WTC11 (cell line): ENCODE measurements around the gene GIPR. TPM values are rescaled to one million over a fixed set of nuclear protein-coding genes. Genes with fewer than 3 reads are reported as not detected.

Source experiments
- AFF4 ChIP-seq: sonication (generic); formaldehyde crosslinking; IDR thresholded peaks from 2 replicates; pipeline ENCODE4 v1.8.1; 2023; ENCODE audit warnings: mild to moderate bottlenecking, missing genetic modification reagents, borderline replicate concordance
- ARID4B ChIP-seq: sonication (generic); formaldehyde crosslinking; IDR thresholded peaks from 2 replicates; pipeline ENCODE4 v1.8.0; 2023; ENCODE audit warnings: missing genetic modification reagents, mild to moderate bottlenecking, borderline replicate concordance
- EMX1 ChIP-seq: fragments of 250-450 bp; sonication (Bioruptor Pico); IDR thresholded peaks from 2 replicates; pipeline ENCODE4 v1.8.0; 2021; ENCODE audit warnings: mild to moderate bottlenecking
- KAT7 ChIP-seq: sonication (generic); formaldehyde crosslinking; IDR thresholded peaks from 2 replicates; pipeline ENCODE4 v1.8.1; 2023; ENCODE audit warnings: missing genetic modification reagents, mild to moderate bottlenecking, borderline replicate concordance
- SMAD4 ChIP-seq: sonication (generic); formaldehyde crosslinking; IDR thresholded peaks from 2 replicates; pipeline ENCODE4 v1.8.0; 2022; ENCODE audit warnings: mild to moderate bottlenecking, missing genetic modification reagents
- USF2 ChIP-seq: sonication (generic); formaldehyde crosslinking; IDR thresholded peaks from 2 replicates; pipeline ENCODE4 v1.8.1; 2023; ENCODE audit warnings: mild to moderate bottlenecking, missing genetic modification reagents, moderate library complexity
- ZNF121 ChIP-seq: sonication (generic); formaldehyde crosslinking; IDR thresholded peaks from 2 replicates; pipeline ENCODE4 v1.8.0; 2023; ENCODE audit warnings: missing genetic modification reagents
- ZNF232 ChIP-seq: sonication (generic); formaldehyde crosslinking; IDR thresholded peaks from 2 replicates; pipeline ENCODE4 v1.8.0; 2022; ENCODE audit warnings: mild to moderate bottlenecking, missing genetic modification reagents
- ZNF512 ChIP-seq: sonication (generic); formaldehyde crosslinking; IDR thresholded peaks from 2 replicates; pipeline ENCODE4 v1.8.1; 2022; ENCODE audit warnings: missing genetic modification reagents, borderline replicate concordance
- total RNA-seq: library from RNA; stranded (reverse); gene quantifications from 3 replicates; pipeline ENCODE4 v1.2.3, GENCODE V29; 2021
- TF ChIP-seq, protein P1 (sequence below): sonication (generic); formaldehyde crosslinking; IDR thresholded peaks from 2 replicates; pipeline ENCODE4 v1.8.1; 2022; ENCODE audit warnings: low read depth, missing genetic modification reagents, borderline replicate concordance
- TF ChIP-seq, protein P2 (sequence below): sonication (generic); formaldehyde crosslinking; IDR thresholded peaks from 2 replicates; pipeline ENCODE4 v1.8.1; 2023; ENCODE audit warnings: mild to moderate bottlenecking, moderate library complexity, missing genetic modification reagents
- TF ChIP-seq, protein P3 (sequence below): sonication (generic); formaldehyde crosslinking; IDR thresholded peaks from 2 replicates; pipeline ENCODE4 v1.8.0; 2023; ENCODE audit warnings: mild to moderate bottlenecking, missing genetic modification reagents
- TF ChIP-seq, protein P4 (sequence below): sonication (generic); formaldehyde crosslinking; IDR thresholded peaks from 2 replicates; pipeline ENCODE4 v1.8.0; 2022; ENCODE audit warnings: missing genetic modification reagents

The GIPR gene
- total RNA-seq, 1 experiment from 2014 or later = 1.8 TPM

DNA sequence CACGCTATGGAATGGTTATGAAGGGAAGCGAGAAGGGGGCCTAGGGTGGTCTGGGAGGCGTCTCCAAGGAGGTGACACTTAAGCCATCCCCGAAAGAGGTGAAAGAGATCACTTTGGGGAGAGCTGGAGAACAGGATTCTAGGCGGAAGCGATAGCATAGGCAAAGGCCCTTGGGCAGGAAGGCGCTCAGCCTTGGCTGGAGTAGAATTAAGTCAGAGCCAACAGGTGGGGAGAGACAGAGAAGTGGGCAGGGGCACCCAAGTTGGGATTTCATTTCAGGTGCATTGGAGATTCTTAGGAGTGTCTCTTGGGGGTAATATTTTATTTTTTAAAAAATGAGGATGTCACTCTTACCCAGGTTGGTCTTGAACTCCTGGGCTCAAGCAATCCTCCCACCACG is 14.1 kb downstream of the GIPR start (continued):
- TF ChIP-seq AFF4 (CRISPR knock-in tag) = no peak
- TF ChIP-seq, protein P1, sequence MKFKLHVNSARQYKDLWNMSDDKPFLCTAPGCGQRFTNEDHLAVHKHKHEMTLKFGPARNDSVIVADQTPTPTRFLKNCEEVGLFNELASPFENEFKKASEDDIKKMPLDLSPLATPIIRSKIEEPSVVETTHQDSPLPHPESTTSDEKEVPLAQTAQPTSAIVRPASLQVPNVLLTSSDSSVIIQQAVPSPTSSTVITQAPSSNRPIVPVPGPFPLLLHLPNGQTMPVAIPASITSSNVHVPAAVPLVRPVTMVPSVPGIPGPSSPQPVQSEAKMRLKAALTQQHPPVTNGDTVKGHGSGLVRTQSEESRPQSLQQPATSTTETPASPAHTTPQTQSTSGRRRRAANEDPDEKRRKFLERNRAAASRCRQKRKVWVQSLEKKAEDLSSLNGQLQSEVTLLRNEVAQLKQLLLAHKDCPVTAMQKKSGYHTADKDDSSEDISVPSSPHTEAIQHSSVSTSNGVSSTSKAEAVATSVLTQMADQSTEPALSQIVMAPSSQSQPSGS (CRISPR knock-in tag) = no peak
- TF ChIP-seq, protein P2, sequence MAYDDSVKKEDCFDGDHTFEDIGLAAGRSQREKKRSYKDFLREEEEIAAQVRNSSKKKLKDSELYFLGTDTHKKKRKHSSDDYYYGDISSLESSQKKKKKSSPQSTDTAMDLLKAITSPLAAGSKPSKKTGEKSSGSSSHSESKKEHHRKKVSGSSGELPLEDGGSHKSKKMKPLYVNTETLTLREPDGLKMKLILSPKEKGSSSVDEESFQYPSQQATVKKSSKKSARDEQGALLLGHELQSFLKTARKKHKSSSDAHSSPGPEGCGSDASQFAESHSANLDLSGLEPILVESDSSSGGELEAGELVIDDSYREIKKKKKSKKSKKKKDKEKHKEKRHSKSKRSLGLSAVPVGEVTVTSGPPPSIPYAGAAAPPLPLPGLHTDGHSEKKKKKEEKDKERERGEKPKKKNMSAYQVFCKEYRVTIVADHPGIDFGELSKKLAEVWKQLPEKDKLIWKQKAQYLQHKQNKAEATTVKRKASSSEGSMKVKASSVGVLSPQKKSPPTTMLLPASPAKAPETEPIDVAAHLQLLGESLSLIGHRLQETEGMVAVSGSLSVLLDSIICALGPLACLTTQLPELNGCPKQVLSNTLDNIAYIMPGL (CRISPR knock-in tag) = no peak
- no peak for TF ChIP-seq KAT7 (CRISPR knock-in tag)
- no peak for TF ChIP-seq ZNF121 (CRISPR knock-in tag)
- TF ChIP-seq, protein P3, sequence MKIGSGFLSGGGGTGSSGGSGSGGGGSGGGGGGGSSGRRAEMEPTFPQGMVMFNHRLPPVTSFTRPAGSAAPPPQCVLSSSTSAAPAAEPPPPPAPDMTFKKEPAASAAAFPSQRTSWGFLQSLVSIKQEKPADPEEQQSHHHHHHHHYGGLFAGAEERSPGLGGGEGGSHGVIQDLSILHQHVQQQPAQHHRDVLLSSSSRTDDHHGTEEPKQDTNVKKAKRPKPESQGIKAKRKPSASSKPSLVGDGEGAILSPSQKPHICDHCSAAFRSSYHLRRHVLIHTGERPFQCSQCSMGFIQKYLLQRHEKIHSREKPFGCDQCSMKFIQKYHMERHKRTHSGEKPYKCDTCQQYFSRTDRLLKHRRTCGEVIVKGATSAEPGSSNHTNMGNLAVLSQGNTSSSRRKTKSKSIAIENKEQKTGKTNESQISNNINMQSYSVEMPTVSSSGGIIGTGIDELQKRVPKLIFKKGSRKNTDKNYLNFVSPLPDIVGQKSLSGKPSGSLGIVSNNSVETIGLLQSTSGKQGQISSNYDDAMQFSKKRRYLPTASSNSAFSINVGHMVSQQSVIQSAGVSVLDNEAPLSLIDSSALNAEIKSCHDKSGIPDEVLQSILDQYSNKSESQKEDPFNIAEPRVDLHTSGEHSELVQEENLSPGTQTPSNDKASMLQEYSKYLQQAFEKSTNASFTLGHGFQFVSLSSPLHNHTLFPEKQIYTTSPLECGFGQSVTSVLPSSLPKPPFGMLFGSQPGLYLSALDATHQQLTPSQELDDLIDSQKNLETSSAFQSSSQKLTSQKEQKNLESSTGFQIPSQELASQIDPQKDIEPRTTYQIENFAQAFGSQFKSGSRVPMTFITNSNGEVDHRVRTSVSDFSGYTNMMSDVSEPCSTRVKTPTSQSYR = no peak
- no peak for TF ChIP-seq SMAD4 (CRISPR knock-in tag)
- no peak for TF ChIP-seq USF2
- no peak for TF ChIP-seq ARID4B (CRISPR knock-in tag)
- no peak for TF ChIP-seq ZNF232 (CRISPR knock-in tag)
- TF ChIP-seq, protein P4, sequence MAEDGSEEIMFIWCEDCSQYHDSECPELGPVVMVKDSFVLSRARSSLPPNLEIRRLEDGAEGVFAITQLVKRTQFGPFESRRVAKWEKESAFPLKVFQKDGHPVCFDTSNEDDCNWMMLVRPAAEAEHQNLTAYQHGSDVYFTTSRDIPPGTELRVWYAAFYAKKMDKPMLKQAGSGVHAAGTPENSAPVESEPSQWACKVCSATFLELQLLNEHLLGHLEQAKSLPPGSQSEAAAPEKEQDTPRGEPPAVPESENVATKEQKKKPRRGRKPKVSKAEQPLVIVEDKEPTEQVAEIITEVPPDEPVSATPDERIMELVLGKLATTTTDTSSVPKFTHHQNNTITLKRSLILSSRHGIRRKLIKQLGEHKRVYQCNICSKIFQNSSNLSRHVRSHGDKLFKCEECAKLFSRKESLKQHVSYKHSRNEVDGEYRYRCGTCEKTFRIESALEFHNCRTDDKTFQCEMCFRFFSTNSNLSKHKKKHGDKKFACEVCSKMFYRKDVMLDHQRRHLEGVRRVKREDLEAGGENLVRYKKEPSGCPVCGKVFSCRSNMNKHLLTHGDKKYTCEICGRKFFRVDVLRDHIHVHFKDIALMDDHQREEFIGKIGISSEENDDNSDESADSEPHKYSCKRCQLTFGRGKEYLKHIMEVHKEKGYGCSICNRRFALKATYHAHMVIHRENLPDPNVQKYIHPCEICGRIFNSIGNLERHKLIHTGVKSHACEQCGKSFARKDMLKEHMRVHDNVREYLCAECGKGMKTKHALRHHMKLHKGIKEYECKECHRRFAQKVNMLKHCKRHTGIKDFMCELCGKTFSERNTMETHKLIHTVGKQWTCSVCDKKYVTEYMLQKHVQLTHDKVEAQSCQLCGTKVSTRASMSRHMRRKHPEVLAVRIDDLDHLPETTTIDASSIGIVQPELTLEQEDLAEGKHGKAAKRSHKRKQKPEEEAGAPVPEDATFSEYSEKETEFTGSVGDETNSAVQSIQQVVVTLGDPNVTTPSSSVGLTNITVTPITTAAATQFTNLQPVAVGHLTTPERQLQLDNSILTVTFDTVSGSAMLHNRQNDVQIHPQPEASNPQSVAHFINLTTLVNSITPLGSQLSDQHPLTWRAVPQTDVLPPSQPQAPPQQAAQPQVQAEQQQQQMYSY = no peak
- no peak for TF ChIP-seq EMX1 (CRISPR knock-in tag)
- TF ChIP-seq ZNF512 (CRISPR knock-in tag) = no peak
